ENCODE results near the gene CEP85. TPM values are rescaled to one million over a fixed set of nuclear protein-coding genes. Genes with fewer than 3 reads are reported as not detected.

CEP85 gene
- total RNA-seq, 3 donors from 2014 or later, result 4.8 to 11.7 (median 7.5) TPM

- DNase-seq (ENCODE audit: low spot score in 2 of 2), result no peak
Measured at GRCh38 chr1:26295194-26296138, 61.5 kb downstream of the CEP85 start.

GRCh38 chr1:26296340-26297056 is 62.5 kb downstream of the CEP85 start:
- Histone ChIP-seq H3K4me3 (no peak overlapping the region), H3K4me1 (no peaks in the 10 kb centered on the region), H3K27me3 (no peaks in the 10 kb centered on the region), H3K27ac (no peak overlapping the region), H3K36me3 (no peaks in the 10 kb centered on the region), H3K9me3 (no peaks in the 10 kb centered on the region)
- no peak for DNase-seq (ENCODE audit: low spot score in 2 of 2)
- no peak for TF ChIP-seq CTCF (IDR thresholded peaks at IDR 0.05)
- intact Hi-C loops (cut with DNase I; ENCODE audit: low total_unique reads), result no loop called here

More at GRCh38 chr1:26295194-26296138, 61.5 kb downstream of the CEP85 start:
- H3K4me1 ChIP-seq, result no peaks in the 10 kb centered on the region
- no peak overlapping the region for H3K27ac ChIP-seq
- intact Hi-C loops (cut with DNase I; ENCODE audit: low total_unique reads), result no loop called here
- no peaks in the 10 kb centered on the region for H3K27me3 ChIP-seq
- H3K4me3 ChIP-seq, result no peak overlapping the region
- no peak for TF ChIP-seq CTCF (IDR thresholded peaks at IDR 0.05)
- no peak for TF ChIP-seq POLR2A (IDR thresholded peaks at IDR 0.05)
- TF ChIP-seq POLR2AphosphoS5 (IDR thresholded peaks at IDR 0.05), result no peak
- H3K9me3 ChIP-seq, result no peaks in the 10 kb centered on the region
- no peaks in the 10 kb centered on the region for H3K36me3 ChIP-seq

GRCh38 chr1:26297057-26297790 is 63.2 kb downstream of the CEP85 start:
- TF ChIP-seq POLR2AphosphoS5 (IDR thresholded peaks at IDR 0.05) (no peak), POLR2A (IDR thresholded peaks at IDR 0.05) (no peak), CTCF (IDR thresholded peaks at IDR 0.05) (no peak)
- intact Hi-C loops (cut with DNase I; ENCODE audit: low total_unique reads), result no loop called here
- no peak overlapping the region for H3K4me3 ChIP-seq

GRCh38 chr1:26297791-26298124 is 63.8 kb downstream of the CEP85 start:
- Histone ChIP-seq H3K4me3 (no peak overlapping the region), H3K27me3 (no peaks in the 10 kb centered on the region), H3K9me3 (no peaks in the 10 kb centered on the region), H3K36me3 (no peaks in the 10 kb centered on the region), H3K4me1 (no peaks in the 10 kb centered on the region), H3K27ac (no peak overlapping the region)
- TF ChIP-seq POLR2A (IDR thresholded peaks at IDR 0.05), result no peak
- no peak for TF ChIP-seq CTCF (IDR thresholded peaks at IDR 0.05)
- TF ChIP-seq POLR2AphosphoS5 (IDR thresholded peaks at IDR 0.05), result no peak
- DNase-seq (ENCODE audit: low spot score in 2 of 2), result no peak
- intact Hi-C loops (cut with DNase I; ENCODE audit: low total_unique reads), result no loop called here

More at GRCh38 chr1:26297057-26297790, 63.2 kb downstream of the CEP85 start:
- H3K27ac ChIP-seq, result no peak overlapping the region
- no peak for DNase-seq (ENCODE audit: low spot score in 2 of 2)
- H3K4me1 ChIP-seq, result no peaks in the 10 kb centered on the region
- no peaks in the 10 kb centered on the region for H3K9me3 ChIP-seq
- H3K36me3 ChIP-seq, result no peaks in the 10 kb centered on the region
- no peaks in the 10 kb centered on the region for H3K27me3 ChIP-seq
